GM19395 (cell line): ENCODE results near the gene LRGUK.
A peak's percentile ranks its signal among the peaks of the same experiment; 100 is the strongest.
"Not testable (repeated sequence)": the region's sequence is repeated elsewhere in the genome, so short reads cannot be mapped to it uniquely, and the experiment has no call there.

Source experiments
- ATAC-seq: cut with Tn5 transposase; IDR thresholded peaks from one replicate; pipeline ENCODE4 v1.9.1; 2021; ENCODE audit warnings: mild to moderate bottlenecking, moderate library complexity; ENCODE audit not compliant: unreplicated experiment

Gene LRGUK

GRCh38 chr7:134126966-134127848 lies at the start of gene LRGUK:
Gene LRGUK, plus strand, starts transcription at chr7:134127340. Its CDS starts 28 bp downstream, at chr7:134127368.
- ATAC-seq: peak; percentile 100

- not testable (repeated sequence) for ATAC-seq
Observed at GRCh38 chr7:134077560-134077959, 49.6 kb upstream of the LRGUK start.

GRCh38 chr7:134078991-134079390 lies 48.1 kb upstream of the LRGUK start:
- ATAC-seq: no peak

GRCh38 chr7:134081695-134082094 lies 45.4 kb upstream of the LRGUK start:
- ATAC-seq: no peak

GRCh38 chr7:134083766-134084487 lies 43.2 kb upstream of the LRGUK start:
- ATAC-seq: no peak

GRCh38 chr7:134084488-134085144 lies 42.5 kb upstream of the LRGUK start:
- no peak for ATAC-seq

- ATAC-seq: no peak
Observed at GRCh38 chr7:134085311-134085710, 41.8 kb upstream of the LRGUK start.

GRCh38 chr7:134086998-134087735 lies 40.0 kb upstream of the LRGUK start:
- ATAC-seq: no peak

- ATAC-seq: no peak
Observed at GRCh38 chr7:134088199-134088598, 38.9 kb upstream of the LRGUK start.

- ATAC-seq: no peak
Observed at GRCh38 chr7:134089446-134089845, 37.7 kb upstream of the LRGUK start.

GRCh38 chr7:134098072-134098471 lies 29.1 kb upstream of the LRGUK start:
- no peak for ATAC-seq

GRCh38 chr7:134101716-134102115 lies 25.4 kb upstream of the LRGUK start:
- no peak for ATAC-seq

GRCh38 chr7:134104166-134104565 lies 23.0 kb upstream of the LRGUK start:
- ATAC-seq: no peak

- ATAC-seq: no peak
Observed at GRCh38 chr7:134105841-134106240, 21.3 kb upstream of the LRGUK start.

- ATAC-seq: no peak
Observed at GRCh38 chr7:134108802-134109201, 18.3 kb upstream of the LRGUK start.

- ATAC-seq: no peak
Observed at GRCh38 chr7:134113655-134114054, 13.5 kb upstream of the LRGUK start.

GRCh38 chr7:134114992-134115391 lies 12.1 kb upstream of the LRGUK start:
- no peak for ATAC-seq

GRCh38 chr7:134120405-134120804 lies 6.7 kb upstream of the LRGUK start:
- no peak for ATAC-seq

GRCh38 chr7:134121632-134122139 lies 5.5 kb upstream of the LRGUK start:
- no peak for ATAC-seq

- no peak for ATAC-seq
Observed at GRCh38 chr7:134122980-134123379, 4.2 kb upstream of the LRGUK start.

- ATAC-seq: no peak
Observed at GRCh38 chr7:134126146-134126545, 994 bp upstream of the LRGUK start.
